Calu3 (cell line): ENCODE data around the gene KCNF1. TPM values are rescaled to one million over a fixed set of nuclear protein-coding genes. Genes with fewer than 3 reads are reported as not detected.

Experiments
- BruUV-seq: library from RNA; stranded (reverse); fragments of 400-500 nt; replicated peaks from 2 replicates; lab custom pipeline; 2021; lab: Mats Ljungman, UMichigan
- CTCF ChIA-PET: fragments of 300-600 bp; sonication (Branson Sonifier 250); formaldehyde crosslinking; loops from one replicate; lab custom pipeline; 2022; ENCODE audit warnings: antibody characterized with exemption; lab: Charles Lee
- DNase-seq: peaks from one replicate; pipeline ENCODE4 v3.0.0; 2022
- H3K27ac Mint-ChIP-seq: one replicate; pipeline ENCODE4 v1.8.0; 2022; ENCODE audit warnings: mixed read lengths; ENCODE audit not compliant: unreplicated experiment
- H3K27me3 Mint-ChIP-seq: one replicate; pipeline ENCODE4 v1.8.0; 2022; ENCODE audit warnings: mixed read lengths; ENCODE audit not compliant: unreplicated experiment
- H3K36me3 Mint-ChIP-seq: one replicate; pipeline ENCODE4 v1.8.0; 2022; ENCODE audit warnings: mild to moderate bottlenecking, moderate library complexity, mixed read lengths; ENCODE audit not compliant: insufficient read depth, unreplicated experiment
- H3K4me1 Mint-ChIP-seq: one replicate; pipeline ENCODE4 v1.8.0; 2022; ENCODE audit warnings: mild to moderate bottlenecking, low read depth, mixed read lengths; ENCODE audit not compliant: unreplicated experiment
- H3K4me3 Mint-ChIP-seq: one replicate; pipeline ENCODE4 v1.8.0; 2022; ENCODE audit warnings: mild to moderate bottlenecking, low read depth, moderate library complexity, mixed read lengths; ENCODE audit not compliant: unreplicated experiment
- H3K9me3 Mint-ChIP-seq: one replicate; pipeline ENCODE4 v1.8.0; 2022; ENCODE audit warnings: low read depth, mixed read lengths; ENCODE audit not compliant: unreplicated experiment
- intact Hi-C: fragments of 100-400 bp; cut with micrococcal nuclease; formaldehyde crosslinking; loops from one replicate; pipeline ENCODE4 v1.10.0; 2022; ENCODE audit not compliant: unreplicated experiment
- total RNA-seq: library from RNA; stranded (reverse); gene quantifications from 2 replicates; pipeline ENCODE4 v1.2.3, GENCODE V29; 2022
- TF ChIP-seq, protein P1 (sequence below): fragments of 200-600 bp; IDR thresholded peaks from one replicate; pipeline ENCODE4 v1.8.0; 2022; ENCODE audit warnings: antibody characterized with exemption; ENCODE audit not compliant: unreplicated experiment

KCNF1 gene
- total RNA-seq, 1 experiment from 2014 or later, result not detected

DNA sequence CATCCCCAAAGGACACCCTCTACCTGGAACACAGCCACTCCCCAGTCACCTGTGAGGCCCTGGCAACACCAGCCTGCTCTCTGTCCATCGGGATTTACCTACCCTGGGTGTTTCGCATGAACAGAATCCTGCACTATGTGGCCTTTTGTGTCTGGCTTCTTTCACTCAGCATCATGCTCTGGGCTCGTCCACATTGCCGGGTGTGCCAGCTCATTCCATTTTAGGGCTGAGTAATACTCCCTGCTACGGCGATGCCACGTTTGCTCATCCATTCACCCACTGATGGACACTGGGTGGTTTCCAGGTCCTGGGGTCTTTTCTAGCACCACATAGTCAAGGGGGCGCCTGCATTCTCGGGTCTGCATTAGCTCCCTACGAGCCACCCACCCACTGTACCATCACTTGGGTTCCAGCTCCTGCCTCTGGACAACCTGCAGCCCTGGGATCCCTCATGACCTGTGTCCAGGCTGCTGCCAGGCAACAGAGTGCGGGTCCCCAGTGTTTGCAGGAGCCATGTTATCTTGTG is 22.0 kb downstream of the KCNF1 start:
- no peak for DNase-seq
- CTCF ChIA-PET, result no interaction called here
- no TSS peak for BruUV-seq
- Mint-ChIP-seq H3K4me1 (peaks cover 30% of the 10 kb centered on the region), H3K4me3 (no peak overlapping the region), H3K27me3 (peaks cover 19% of the 10 kb centered on the region), H3K9me3 (peaks cover 3% of the 10 kb centered on the region), H3K36me3 (no peaks in the 10 kb centered on the region), H3K27ac (no peak overlapping the region)
- TF ChIP-seq, protein P1, sequence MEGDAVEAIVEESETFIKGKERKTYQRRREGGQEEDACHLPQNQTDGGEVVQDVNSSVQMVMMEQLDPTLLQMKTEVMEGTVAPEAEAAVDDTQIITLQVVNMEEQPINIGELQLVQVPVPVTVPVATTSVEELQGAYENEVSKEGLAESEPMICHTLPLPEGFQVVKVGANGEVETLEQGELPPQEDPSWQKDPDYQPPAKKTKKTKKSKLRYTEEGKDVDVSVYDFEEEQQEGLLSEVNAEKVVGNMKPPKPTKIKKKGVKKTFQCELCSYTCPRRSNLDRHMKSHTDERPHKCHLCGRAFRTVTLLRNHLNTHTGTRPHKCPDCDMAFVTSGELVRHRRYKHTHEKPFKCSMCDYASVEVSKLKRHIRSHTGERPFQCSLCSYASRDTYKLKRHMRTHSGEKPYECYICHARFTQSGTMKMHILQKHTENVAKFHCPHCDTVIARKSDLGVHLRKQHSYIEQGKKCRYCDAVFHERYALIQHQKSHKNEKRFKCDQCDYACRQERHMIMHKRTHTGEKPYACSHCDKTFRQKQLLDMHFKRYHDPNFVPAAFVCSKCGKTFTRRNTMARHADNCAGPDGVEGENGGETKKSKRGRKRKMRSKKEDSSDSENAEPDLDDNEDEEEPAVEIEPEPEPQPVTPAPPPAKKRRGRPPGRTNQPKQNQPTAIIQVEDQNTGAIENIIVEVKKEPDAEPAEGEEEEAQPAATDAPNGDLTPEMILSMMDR, result no peak
- intact Hi-C loops, result no loop called here

- intact Hi-C loops, result no loop called here
- H3K27ac Mint-ChIP-seq, result no peak overlapping the region
- H3K27me3 Mint-ChIP-seq, result peaks cover 19% of the 10 kb centered on the region
- CTCF ChIA-PET, result no interaction called here
- H3K4me3 Mint-ChIP-seq, result no peak overlapping the region
- peaks cover 30% of the 10 kb centered on the region for H3K4me1 Mint-ChIP-seq
- H3K9me3 Mint-ChIP-seq, result peaks cover 10% of the 10 kb centered on the region
- DNase-seq, result no peak
- no TSS peak for BruUV-seq
- H3K36me3 Mint-ChIP-seq, result no peaks in the 10 kb centered on the region
- TF ChIP-seq, protein P1, result no peak
These were observed 22.7 kb downstream of the KCNF1 start for GRCh38 chr2:10934308-10934978.

- H3K27me3 Mint-ChIP-seq, result peaks cover 19% of the 10 kb centered on the region
- CTCF ChIA-PET, result no interaction called here
- H3K4me3 Mint-ChIP-seq, result no peak overlapping the region
- H3K4me1 Mint-ChIP-seq, result peaks cover 30% of the 10 kb centered on the region
- TF ChIP-seq, protein P1, result no peak
- DNase-seq, result no peak
- no TSS peak for BruUV-seq
- no peak overlapping the region for H3K27ac Mint-ChIP-seq
- intact Hi-C loops, result no loop called here
- H3K36me3 Mint-ChIP-seq, result no peaks in the 10 kb centered on the region
- H3K9me3 Mint-ChIP-seq, result peaks cover 11% of the 10 kb centered on the region
These were observed 23.2 kb downstream of the KCNF1 start for GRCh38 chr2:10934979-10935350.

GRCh38 chr2:10935366-10935918 is 23.7 kb downstream of the KCNF1 start:
- DNase-seq, result no peak
- Mint-ChIP-seq H3K4me1 (peaks cover 30% of the 10 kb centered on the region), H3K36me3 (no peaks in the 10 kb centered on the region), H3K27ac (peak overlapping the region; percentile 78), H3K4me3 (no peak overlapping the region), H3K27me3 (peaks cover 19% of the 10 kb centered on the region), H3K9me3 (peaks cover 11% of the 10 kb centered on the region)
- CTCF ChIA-PET, result no interaction called here
- no TSS peak for BruUV-seq
- intact Hi-C loops, result no loop called here
- TF ChIP-seq, protein P1, result no peak
